GM12892 (cell line): Measurements from ENCODE around the gene PCF11.
A peak's percentile ranks its signal among the peaks of the same experiment; 100 is the strongest.

ENCODE experiments used
- DNase-seq: peaks from one replicate; pipeline ENCODE4 v3.0.0; 2011; ENCODE audit not compliant: insufficient read length
- FAIRE-seq: peaks from 2 replicates; lab custom pipeline; 2011; peaks lifted over from hg19 to GRCh38; lab: Jason Lieb, UNC
- POLR2A ChIP-seq: IDR thresholded peaks from 2 replicates; pipeline ENCODE4 v1.6.1; 2011; ENCODE audit warnings: low read depth, low read length, control low read depth
- POLR2AphosphoS5 ChIP-seq: IDR thresholded peaks from 2 replicates; pipeline ENCODE4 v1.6.1; 2011; ENCODE audit warnings: low read depth, low read length, control low read depth
- TAF1 ChIP-seq: IDR thresholded peaks from 2 replicates; pipeline ENCODE4 v1.6.1; 2011; ENCODE audit warnings: low read depth, mild to moderate bottlenecking, control low read depth, low read length, borderline replicate concordance

The PCF11 gene

GRCh38 chr11:83157594-83158356 is 844 bp downstream of the PCF11 start:
- TF ChIP-seq TAF1 (no peak), POLR2AphosphoS5 (0 out of 2 replicates have a peak, but pooled peaks have one; percentile 13), POLR2A (peak; percentile 17; the same call in 1 of the 2 replicates)
- DNase-seq (no peak), FAIRE-seq (no peak)

DNA sequence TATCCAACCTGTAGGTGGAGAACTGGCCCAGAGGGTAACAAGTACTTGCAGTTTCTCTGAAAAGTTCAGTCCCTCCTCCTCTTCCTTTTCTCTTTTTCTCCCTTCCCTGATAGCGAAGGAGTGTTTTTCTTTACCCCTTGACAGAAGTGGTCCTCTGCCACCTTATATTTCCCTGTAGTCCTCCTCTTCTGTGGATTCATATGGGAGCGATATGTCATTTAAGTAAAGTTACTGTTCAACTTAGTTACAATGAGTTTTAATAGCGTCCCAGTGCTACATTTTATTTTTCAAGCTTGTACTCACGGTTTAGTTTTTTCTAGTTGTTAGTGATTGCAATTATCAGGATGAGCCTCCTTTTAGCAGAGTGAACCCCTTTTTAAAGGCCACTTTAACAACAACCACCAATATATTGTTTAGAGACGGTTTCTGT is 1.4 kb downstream of the PCF11 start:
- TF ChIP-seq TAF1 (no peak), POLR2A (no peak), POLR2AphosphoS5 (no peak)
- DNase-seq (no peak), FAIRE-seq (no peak)

GRCh38 chr11:83158965-83159901 is 2.3 kb downstream of the PCF11 start:
- TF ChIP-seq TAF1 = no peak
- no peak for TF ChIP-seq POLR2AphosphoS5
- TF ChIP-seq POLR2A = 0 out of 2 replicates have a peak, but pooled peaks have one; percentile 60
- DNase-seq (no peak), FAIRE-seq (peak; percentile 17)

DNA sequence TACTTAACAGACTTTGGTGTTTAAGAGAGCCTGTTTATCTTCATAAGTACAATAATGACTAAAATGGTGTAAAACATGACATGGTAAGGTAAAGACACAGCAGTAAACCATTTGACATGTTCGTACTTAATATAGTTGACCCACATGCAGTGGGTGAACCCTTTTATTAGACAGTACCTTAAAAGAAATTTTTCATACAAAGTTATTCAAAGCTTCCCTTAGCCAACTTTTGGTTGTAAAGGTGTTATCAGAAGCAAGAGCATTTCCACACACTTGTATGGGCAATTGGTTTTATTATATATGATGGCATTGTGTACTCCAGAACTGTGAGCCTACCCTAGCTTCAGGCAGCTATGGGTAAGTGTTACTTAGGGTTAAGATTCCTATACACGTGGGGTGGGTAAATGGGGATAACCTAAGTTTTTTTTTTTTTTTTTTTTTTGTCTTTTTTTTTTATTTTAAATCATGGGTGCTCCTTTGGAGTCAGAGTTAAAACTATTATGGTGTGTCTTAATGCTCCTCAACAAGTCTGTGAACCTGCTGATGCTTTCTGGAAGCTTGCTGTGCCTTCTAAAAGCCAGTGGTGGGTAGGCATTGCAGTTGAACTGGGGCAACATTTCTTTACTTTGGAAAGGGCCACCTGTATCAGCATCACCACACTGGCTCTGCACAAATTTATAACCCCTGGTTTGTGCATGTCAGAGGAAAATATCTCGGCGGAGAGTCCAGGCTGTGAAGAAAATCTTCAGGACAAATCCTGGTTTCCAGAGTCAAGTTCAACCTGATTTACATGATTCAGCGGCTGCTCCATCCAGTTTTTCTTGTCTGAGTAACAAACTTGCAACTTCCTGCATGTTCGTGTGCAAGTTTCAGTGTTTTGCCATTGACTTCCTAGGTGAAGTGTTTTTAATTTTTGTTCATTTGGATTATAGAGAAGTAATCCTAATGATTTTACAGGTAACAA is 3.3 kb downstream of the PCF11 start:
- DNase-seq = no peak

DNA sequence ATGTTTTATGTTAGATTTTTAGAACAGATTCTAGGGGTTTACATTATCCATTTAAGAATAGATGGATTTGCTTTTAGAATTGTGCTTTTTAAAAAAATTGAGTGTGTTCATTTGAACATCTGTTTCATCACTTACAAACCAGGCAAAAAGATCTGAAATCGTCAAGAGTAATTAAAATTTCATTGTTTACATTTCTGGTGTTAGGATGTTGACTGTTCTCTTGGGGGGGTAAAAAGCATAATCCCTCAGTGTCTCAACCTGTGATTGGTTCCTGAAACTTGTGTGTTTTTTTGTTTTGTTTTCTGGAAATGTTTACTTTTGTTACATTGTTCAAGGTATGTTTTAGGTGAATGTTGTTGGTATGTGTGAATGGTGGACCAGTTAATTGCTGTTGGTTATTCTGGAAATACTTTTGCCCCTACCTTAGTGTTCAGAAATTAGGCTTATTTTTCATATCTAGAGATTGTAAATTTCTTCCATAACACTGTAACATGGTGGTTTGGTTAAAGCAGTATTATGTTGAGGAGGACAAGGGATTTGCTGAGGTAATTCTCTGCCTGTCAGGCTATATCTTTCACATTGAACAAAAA is 4.8 kb downstream of the PCF11 start:
- TF ChIP-seq POLR2A = peak; percentile 37
- no peak for TF ChIP-seq TAF1
- no peak for TF ChIP-seq POLR2AphosphoS5
- FAIRE-seq = peak; percentile 68
- DNase-seq = no peak

More for the DNA sequence above, 3.3 kb downstream of the PCF11 start:
- no peak for FAIRE-seq
- peak; percentile 81 for TF ChIP-seq POLR2AphosphoS5
- TF ChIP-seq POLR2A = peak; percentile 17; the same call in 1 of the 2 replicates
- TF ChIP-seq TAF1 = no peak

DNA sequence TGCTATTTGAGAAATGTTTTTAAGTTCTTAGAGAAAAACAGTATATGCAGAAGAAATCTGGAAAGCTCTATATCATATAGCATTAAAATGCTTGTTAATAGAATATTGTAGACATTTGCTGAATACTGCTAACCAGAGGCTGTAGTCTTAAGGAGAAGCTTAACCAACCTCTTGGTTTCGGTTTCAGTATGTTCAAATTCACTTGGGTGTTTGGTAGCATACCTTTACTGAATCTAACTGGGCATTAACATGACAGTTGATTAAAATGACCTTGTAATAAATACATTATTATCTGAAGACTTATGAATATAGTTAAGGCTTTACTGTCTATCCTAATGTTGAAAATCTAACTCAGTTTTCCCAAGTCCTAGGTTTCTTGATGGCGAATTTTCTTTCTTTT is 5.4 kb downstream of the PCF11 start:
- peak; percentile 46 for FAIRE-seq
- no peak for DNase-seq
- no peak for TF ChIP-seq POLR2A
- TF ChIP-seq TAF1 = no peak

DNA sequence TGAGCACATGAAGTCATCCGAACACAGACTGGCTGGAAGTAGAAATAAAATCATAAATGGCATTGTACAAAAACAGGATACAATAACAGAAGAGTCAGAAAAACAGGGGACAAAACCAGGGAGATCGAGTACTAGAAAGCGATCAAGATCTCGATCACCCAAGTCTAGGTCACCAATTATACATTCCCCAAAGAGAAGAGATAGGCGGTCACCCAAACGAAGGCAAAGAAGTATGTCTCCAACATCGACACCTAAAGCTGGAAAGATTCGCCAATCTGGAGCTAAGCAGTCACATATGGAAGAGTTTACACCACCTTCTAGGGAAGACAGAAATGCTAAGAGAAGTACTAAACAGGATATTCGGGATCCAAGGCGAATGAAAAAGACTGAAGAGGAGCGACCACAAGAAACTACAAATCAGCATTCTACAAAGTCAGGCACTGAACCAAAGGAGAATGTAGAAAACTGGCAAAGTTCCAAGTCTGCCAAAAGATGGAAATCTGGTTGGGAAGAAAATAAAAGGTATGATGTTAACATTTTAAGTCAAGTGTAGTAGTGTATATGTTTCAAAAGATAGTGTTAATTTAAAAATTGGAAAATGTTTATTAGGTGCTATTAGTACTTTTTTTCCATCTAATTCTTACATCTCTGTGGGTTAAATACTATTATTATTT is 9.4 kb downstream of the PCF11 start:
- peak; percentile 81 for FAIRE-seq
- TF ChIP-seq TAF1 (no peak), POLR2AphosphoS5 (no peak), POLR2A (no peak)
- DNase-seq = no peak

DNA sequence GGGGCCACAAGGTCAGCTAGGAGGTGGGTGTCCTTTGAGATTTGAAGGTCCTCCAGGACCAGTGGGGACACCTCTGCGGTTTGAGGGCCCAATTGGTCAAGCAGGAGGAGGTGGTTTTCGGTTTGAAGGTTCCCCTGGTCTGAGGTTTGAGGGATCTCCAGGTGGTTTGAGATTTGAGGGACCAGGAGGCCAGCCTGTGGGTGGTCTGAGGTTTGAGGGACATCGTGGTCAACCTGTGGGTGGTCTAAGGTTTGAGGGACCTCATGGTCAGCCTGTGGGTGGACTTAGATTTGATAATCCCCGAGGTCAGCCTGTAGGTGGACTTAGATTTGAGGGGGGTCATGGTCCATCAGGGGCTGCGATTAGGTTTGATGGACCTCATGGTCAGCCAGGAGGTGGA is 11.8 kb downstream of the PCF11 start:
- TF ChIP-seq POLR2A (peak; percentile 43; the same call in 1 of the 2 replicates), POLR2AphosphoS5 (no peak; the same call in 1 of the 2 replicates)
- FAIRE-seq (peak; percentile 30), DNase-seq (no peak)

GRCh38 chr11:83170865-83171264 is 13.9 kb downstream of the PCF11 start:
- FAIRE-seq = no peak
- DNase-seq = no peak
- no peak for TF ChIP-seq POLR2A
- no peak for TF ChIP-seq POLR2AphosphoS5

DNA sequence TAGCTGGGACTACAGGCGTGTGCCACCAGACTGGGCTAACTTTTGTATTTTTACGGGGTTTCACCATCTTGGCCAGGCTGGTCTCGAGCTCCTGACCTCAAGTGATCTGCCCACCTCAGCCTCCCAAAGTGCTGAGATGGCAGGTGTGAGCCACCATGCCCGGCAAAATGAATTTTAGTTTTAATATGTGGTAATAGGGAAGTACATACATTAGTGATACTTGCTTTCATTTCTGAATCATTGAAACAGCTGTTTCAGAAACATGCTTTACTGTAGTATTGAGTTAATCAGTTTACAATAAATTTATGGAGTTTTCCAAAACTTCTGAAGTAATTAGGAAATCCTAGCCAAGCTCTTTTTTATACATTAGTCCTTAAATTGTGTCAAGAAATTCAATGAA is 15.6 kb downstream of the PCF11 start:
- FAIRE-seq (peak; percentile 57), DNase-seq (no peak)
- no peak for TF ChIP-seq TAF1
- no peak for TF ChIP-seq POLR2AphosphoS5
- no peak for TF ChIP-seq POLR2A

- no peak for DNase-seq
- peak; percentile 74 for FAIRE-seq
- TF ChIP-seq POLR2AphosphoS5 (no peak), TAF1 (no peak), POLR2A (no peak)
Measured at GRCh38 chr11:83174008-83174407, 17.1 kb downstream of the PCF11 start.
